Measurements from ENCODE around the gene USP20.
"Not testable (repeated sequence)": the region's sequence is repeated elsewhere in the genome, so short reads cannot be mapped to it uniquely, and the experiment has no call there.

USP20 gene

GRCh38 chr9:129889941-129890717, 54.9 kb downstream of the USP20 start:
- Histone ChIP-seq H3K27ac (no peak overlapping the region), H3K27me3 (replicated peaks) (no peaks in the 10 kb centered on the region), H3K4me3 (ENCODE audit: low read depth, low read length) (no peak overlapping the region), H3K36me3 (replicated peaks) (peaks cover 8% of the 10 kb centered on the region)
- TF ChIP-seq CTCF (IDR thresholded peaks at IDR 0.05; ENCODE audit: low read depth, low read length, missing control alignments): no peak
- no peak for DNase-seq
- in situ Hi-C loops (cut with HindIII; ENCODE audit: low pct_ligation_motif_present, low sequenced_read_pairs): no loop called here

- H3K27me3 ChIP-seq (replicated peaks); H3K27ac ChIP-seq; H3K4me3 ChIP-seq (ENCODE audit: low read depth, low read length); in situ Hi-C loops (cut with HindIII; ENCODE audit: low pct_ligation_motif_present, low sequenced_read_pairs); DNase-seq: not testable (repeated sequence)
- H3K36me3 ChIP-seq (replicated peaks): peaks cover 10% of the 10 kb centered on the region
These were observed 55.6 kb downstream of the USP20 start for GRCh38 chr9:129890718-129891299.

GRCh38 chr9:129891569-129891968, 56.3 kb downstream of the USP20 start:
- TF ChIP-seq CTCF (IDR thresholded peaks at IDR 0.05; ENCODE audit: low read depth, low read length, missing control alignments): no peak
- no peaks in the 10 kb centered on the region for H3K27me3 ChIP-seq (replicated peaks)
- in situ Hi-C loops (cut with HindIII; ENCODE audit: low pct_ligation_motif_present, low sequenced_read_pairs): no loop called here
- no peak for DNase-seq
- peaks cover 10% of the 10 kb centered on the region for H3K36me3 ChIP-seq (replicated peaks)
- H3K4me3 ChIP-seq (ENCODE audit: low read depth, low read length): no peak overlapping the region
- H3K27ac ChIP-seq: no peak overlapping the region

- DNase-seq: no peak
- Histone ChIP-seq H3K27ac (no peak overlapping the region), H3K4me3 (ENCODE audit: low read depth, low read length) (no peak overlapping the region), H3K27me3 (replicated peaks) (no peaks in the 10 kb centered on the region), H3K36me3 (replicated peaks) (peaks cover 10% of the 10 kb centered on the region)
- no peak for TF ChIP-seq CTCF (IDR thresholded peaks at IDR 0.05; ENCODE audit: low read depth, low read length, missing control alignments)
- in situ Hi-C loops (cut with HindIII; ENCODE audit: low pct_ligation_motif_present, low sequenced_read_pairs): no loop called here
These were observed 59.0 kb downstream of the USP20 start for GRCh38 chr9:129894120-129894823.

GRCh38 chr9:129895376-129896268, 60.4 kb downstream of the USP20 start:
- Histone ChIP-seq H3K27ac (no peak overlapping the region), H3K36me3 (replicated peaks) (peaks cover 14% of the 10 kb centered on the region), H3K4me3 (ENCODE audit: low read depth, low read length) (no peak overlapping the region), H3K27me3 (replicated peaks) (no peaks in the 10 kb centered on the region)
- in situ Hi-C loops (cut with HindIII; ENCODE audit: low pct_ligation_motif_present, low sequenced_read_pairs): no loop called here
- TF ChIP-seq CTCF (IDR thresholded peaks at IDR 0.05; ENCODE audit: low read depth, low read length, missing control alignments): no peak
- no peak for DNase-seq

Measured in brain microvascular endothelial cell (primary cell).